G401 (cell line): Measurements from ENCODE around the gene PGM3. TPM values are rescaled to one million over a fixed set of nuclear protein-coding genes. Genes with fewer than 3 reads are reported as not detected.

Source experiments
- DNase-seq: peaks from one replicate; pipeline ENCODE4 v3.0.0-alpha.2; 2015; ENCODE audit warnings: low spot score
- in situ Hi-C: cut with HindIII; loops from 2 replicates; pipeline ENCODE4 v1.10.0; 2016; ENCODE audit warnings: low sequenced_read_pairs, mixed read lengths
- total RNA-seq: library from RNA; depleted of rRNA; stranded (reverse); fragments of >200 nt; shearing (Covaris generic); gene quantifications from 2 replicates; pipeline ENCODE4 v1.2.3, GENCODE V29; 2014

The PGM3 gene
- total RNA-seq, 1 experiment from 2014 or later = 51.9 TPM

GRCh38 chr6:83188501-83188900, 4.6 kb downstream of the PGM3 start:
- DNase-seq = no peak
- in situ Hi-C loops = no loop called here

DNA sequence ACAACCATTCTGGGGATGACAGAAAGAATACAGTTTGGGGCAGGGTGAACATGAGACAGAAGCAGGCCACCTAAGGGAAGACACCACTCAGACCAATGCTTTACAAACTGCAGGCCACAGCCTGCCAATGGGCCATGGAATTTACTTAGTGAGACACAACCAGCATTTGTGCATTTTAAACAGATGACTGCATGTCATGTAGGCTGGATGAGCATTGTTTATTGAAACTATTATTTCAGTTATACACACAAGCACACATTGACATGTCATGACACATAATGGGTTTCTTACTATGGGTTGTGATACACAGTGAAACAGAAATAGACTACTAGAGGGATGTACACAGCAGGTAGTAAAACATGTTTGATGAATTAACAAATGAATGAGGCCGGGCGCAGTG, 8.0 kb downstream of the PGM3 start:
- in situ Hi-C loops = no loop called here

GRCh38 chr6:83183082-83183828, 9.8 kb downstream of the PGM3 start:
- in situ Hi-C loops = no loop called here
- no peak for DNase-seq

More for the DNA sequence above, 8.0 kb downstream of the PGM3 start:
- DNase-seq = no peak

- in situ Hi-C loops = no loop called here
- DNase-seq = no peak
Measured at GRCh38 chr6:83182114-83182513, 11.0 kb downstream of the PGM3 start.

- DNase-seq = no peak
- in situ Hi-C loops = no loop called here
Measured at GRCh38 chr6:83180426-83180950, 12.6 kb downstream of the PGM3 start.

DNA sequence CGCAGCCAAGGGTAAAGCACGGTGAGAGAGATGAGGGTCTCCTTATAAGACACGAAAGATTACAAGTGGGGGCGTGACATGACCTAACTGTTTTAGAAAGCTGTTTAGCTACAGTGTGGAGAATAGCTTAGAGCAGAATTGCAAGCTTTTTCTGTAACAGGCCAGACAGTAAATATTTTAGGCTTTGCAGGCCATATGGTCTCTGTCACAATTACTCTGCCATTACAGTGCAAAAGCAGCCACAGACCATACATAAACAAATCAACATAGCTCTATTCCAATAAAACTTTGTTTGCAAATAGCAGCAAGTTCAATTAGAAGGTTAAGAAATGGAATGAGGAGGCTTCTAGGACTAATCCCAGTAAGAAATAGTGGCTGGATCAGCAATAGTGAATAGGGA, 16.8 kb downstream of the PGM3 start:
- peak; percentile 28 for DNase-seq
- in situ Hi-C loops = no loop called here

- peak; percentile 74 for DNase-seq
- in situ Hi-C loops = no loop called here
Measured at GRCh38 chr6:83169511-83169910, 23.6 kb downstream of the PGM3 start.

DNA sequence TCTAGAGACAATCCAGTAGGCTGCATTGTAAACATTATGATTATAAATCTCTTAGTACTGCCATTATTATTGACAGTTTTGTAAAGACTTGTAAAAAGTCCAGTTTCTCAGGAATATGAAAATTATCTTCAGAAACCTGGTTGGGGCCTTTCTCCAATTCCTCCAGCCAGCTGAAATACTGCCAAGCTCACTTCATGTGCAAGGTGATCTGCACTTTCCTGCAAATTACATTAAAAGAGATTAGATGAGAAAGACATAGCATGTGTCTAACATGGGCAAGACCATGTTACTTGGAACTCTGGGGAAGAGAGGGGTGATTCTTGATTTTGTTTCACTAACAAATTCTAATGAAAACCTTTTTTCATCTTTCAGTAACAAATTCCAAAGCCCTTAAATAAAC, 24.0 kb downstream of the PGM3 start:
- peak; percentile 70 for DNase-seq
- in situ Hi-C loops = no loop called here

GRCh38 chr6:83168556-83168955, 24.5 kb downstream of the PGM3 start:
- in situ Hi-C loops = no loop called here
- no peak for DNase-seq

GRCh38 chr6:83167726-83168278, 25.3 kb downstream of the PGM3 start:
- in situ Hi-C loops = no loop called here
- peak; percentile 92 for DNase-seq

- DNase-seq = no peak
- in situ Hi-C loops = no loop called here
Measured at GRCh38 chr6:83160167-83160566, 32.9 kb downstream of the PGM3 start.

DNA sequence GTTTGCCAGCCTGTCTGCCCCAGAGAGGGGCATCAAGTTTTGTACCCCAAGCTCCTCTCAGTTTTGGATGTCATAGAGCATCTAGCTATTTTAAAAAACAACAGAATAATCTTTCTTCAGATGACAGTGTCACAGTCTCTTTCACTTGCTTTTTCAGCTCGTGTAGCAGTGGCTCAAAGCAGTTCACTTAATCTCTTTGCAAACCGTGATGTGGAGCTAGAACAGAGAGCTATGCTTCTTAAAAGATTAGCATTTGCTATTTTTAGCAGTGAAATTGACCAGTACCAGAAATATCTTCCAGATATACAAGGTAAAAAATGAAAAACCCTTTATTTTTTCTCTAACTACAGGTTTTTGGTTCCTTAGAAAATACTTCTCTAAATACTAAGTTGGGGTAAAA, 37.3 kb downstream of the PGM3 start:
- in situ Hi-C loops = no loop called here
- DNase-seq = no peak

DNA sequence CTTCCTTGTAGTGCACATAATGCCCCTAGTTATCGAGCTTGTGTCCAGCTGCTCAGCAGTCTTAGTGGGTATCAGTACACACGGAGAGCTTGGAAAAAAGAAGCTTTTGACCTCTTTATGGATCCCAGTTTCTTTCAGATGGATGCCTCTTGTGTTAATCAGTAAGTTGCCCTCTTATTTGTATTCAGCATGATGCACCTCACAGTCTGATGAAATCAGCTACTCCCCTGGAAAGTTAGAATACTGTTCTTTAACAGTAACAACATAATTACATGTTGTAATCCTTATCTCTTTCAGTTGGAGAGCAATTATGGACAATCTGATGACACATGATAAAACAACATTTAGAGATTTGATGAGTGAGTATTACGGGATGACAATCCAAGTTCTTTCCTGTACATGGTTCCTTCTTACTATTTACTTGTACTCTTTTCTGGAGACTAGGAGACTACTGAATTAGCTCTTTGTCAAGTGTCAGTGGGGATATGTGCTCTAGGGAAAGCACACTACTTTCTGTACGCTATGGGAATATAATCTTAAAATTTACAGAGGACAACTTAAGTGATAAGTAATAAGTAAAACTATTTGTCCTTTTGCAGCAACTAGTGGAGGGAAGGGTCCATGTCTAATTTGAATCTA, 39.1 kb downstream of the PGM3 start:
- DNase-seq = no peak
- in situ Hi-C loops = no loop called here

GRCh38 chr6:83152913-83153312, 40.2 kb downstream of the PGM3 start:
- in situ Hi-C loops = no loop called here
- DNase-seq = no peak

- no peak for DNase-seq
- in situ Hi-C loops = no loop called here
Measured at GRCh38 chr6:83151114-83151513, 42.0 kb downstream of the PGM3 start.

GRCh38 chr6:83138758-83139157, 54.3 kb downstream of the PGM3 start:
- in situ Hi-C loops = no loop called here
- DNase-seq = no peak

DNA sequence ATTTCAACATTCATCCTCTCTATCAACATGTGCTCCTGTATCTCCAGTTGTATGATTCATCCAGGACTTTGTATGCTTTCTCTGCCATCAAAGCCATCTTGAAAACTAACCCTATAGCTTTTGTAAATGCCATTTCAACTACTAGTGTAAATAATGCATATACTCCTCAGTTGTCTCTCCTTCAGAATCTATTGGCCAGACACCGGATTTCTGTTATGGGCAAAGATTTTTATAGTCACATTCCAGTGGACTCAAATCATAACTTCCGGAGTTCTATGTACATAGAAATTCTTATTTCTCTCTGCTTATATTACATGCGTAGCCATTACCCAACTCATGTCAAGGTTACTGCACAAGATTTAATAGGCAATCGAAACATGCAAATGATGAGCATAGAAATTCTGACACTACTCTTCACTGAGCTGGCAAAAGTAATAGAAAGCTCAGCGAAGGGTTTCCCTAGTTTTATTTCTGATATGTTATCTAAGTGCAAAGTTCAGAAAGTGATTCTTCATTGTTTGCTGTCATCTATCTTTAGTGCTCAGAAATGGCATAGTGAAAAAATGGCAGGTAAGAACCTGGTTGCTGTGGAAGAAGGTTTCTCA, 54.8 kb downstream of the PGM3 start:
- in situ Hi-C loops = no loop called here

GRCh38 chr6:83132121-83132520, 60.9 kb downstream of the PGM3 start:
- DNase-seq = no peak
- in situ Hi-C loops = no loop called here

More for the DNA sequence above, 54.8 kb downstream of the PGM3 start:
- DNase-seq = no peak

DNA sequence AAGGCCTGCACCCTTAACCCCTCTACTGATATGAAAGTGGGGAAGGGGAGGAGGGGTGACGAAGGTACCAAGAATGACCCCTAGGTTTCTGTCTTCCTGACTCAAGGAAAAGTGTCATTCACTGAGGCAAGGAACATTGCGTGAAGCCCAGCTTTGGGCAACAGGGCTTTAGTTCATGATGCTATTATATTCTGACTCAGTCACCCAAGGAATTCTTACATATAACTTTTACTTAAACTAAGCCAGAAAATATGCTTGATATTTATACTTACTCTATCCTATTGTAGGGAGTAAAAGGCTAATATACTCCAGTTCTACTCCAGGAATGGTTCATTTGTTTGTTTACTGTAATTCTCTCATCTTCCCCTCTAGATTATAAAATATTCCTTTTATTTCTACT, 65.1 kb downstream of the PGM3 start:
- no peak for DNase-seq
- in situ Hi-C loops = no loop called here

GRCh38 chr6:83127258-83127657, 65.8 kb downstream of the PGM3 start:
- in situ Hi-C loops = no loop called here
- DNase-seq = no peak
